ENCODE data around the gene MAGEA8. TPM values are rescaled to one million over a fixed set of nuclear protein-coding genes. Genes with fewer than 3 reads are reported as not detected.
"Not testable (repeated sequence)": the region's sequence is repeated elsewhere in the genome, so short reads cannot be mapped to it uniquely, and the experiment has no call there.

MAGEA8 gene
- total RNA-seq, 2 donors from 2014 or later, result not detected

- DNase-seq (ENCODE audit: low spot score) (no peak), ATAC-seq (ENCODE audit: insufficient number of reproducible peaks, low FRiP score, low read depth) (no peak)
- Histone ChIP-seq H3K9me3 (no peaks in the 10 kb centered on the region), H3K27me3 (replicated peaks; ENCODE audit: insufficient read depth) (no peaks in the 10 kb centered on the region), H3K36me3 (no peaks in the 10 kb centered on the region), H3K27ac (no peak overlapping the region), H3K4me3 (no peak overlapping the region), H3K4me1 (ENCODE audit: control insufficient read depth in 1 of 2, low read depth in 2 of 2) (no peaks in the 10 kb centered on the region)
- TF ChIP-seq, protein P1, sequence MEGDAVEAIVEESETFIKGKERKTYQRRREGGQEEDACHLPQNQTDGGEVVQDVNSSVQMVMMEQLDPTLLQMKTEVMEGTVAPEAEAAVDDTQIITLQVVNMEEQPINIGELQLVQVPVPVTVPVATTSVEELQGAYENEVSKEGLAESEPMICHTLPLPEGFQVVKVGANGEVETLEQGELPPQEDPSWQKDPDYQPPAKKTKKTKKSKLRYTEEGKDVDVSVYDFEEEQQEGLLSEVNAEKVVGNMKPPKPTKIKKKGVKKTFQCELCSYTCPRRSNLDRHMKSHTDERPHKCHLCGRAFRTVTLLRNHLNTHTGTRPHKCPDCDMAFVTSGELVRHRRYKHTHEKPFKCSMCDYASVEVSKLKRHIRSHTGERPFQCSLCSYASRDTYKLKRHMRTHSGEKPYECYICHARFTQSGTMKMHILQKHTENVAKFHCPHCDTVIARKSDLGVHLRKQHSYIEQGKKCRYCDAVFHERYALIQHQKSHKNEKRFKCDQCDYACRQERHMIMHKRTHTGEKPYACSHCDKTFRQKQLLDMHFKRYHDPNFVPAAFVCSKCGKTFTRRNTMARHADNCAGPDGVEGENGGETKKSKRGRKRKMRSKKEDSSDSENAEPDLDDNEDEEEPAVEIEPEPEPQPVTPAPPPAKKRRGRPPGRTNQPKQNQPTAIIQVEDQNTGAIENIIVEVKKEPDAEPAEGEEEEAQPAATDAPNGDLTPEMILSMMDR (IDR thresholded peaks at IDR 0.05), result no peak
These were observed 10.1 kb upstream of the MAGEA8 start for GRCh38 chrX:149870840-149871239.

- TF ChIP-seq, protein P1 (IDR thresholded peaks at IDR 0.05), result no peak
- Histone ChIP-seq H3K27ac (no peak overlapping the region), H3K9me3 (no peaks in the 10 kb centered on the region), H3K27me3 (replicated peaks; ENCODE audit: insufficient read depth) (no peaks in the 10 kb centered on the region), H3K36me3 (no peaks in the 10 kb centered on the region), H3K4me1 (ENCODE audit: control insufficient read depth in 1 of 2, low read depth in 2 of 2) (no peaks in the 10 kb centered on the region), H3K4me3 (no peak overlapping the region)
- no peak for ATAC-seq (ENCODE audit: insufficient number of reproducible peaks, low FRiP score, low read depth)
- no peak for DNase-seq (ENCODE audit: low spot score)
These were observed 9.6 kb upstream of the MAGEA8 start for GRCh38 chrX:149871433-149871832.

GRCh38 chrX:149871940-149872339 lies 9.0 kb upstream of the MAGEA8 start:
- Histone ChIP-seq H3K27ac (no peak overlapping the region), H3K9me3 (no peaks in the 10 kb centered on the region), H3K27me3 (replicated peaks; ENCODE audit: insufficient read depth) (no peaks in the 10 kb centered on the region), H3K4me3 (no peak overlapping the region), H3K36me3 (no peaks in the 10 kb centered on the region), H3K4me1 (ENCODE audit: control insufficient read depth in 1 of 2, low read depth in 2 of 2) (no peaks in the 10 kb centered on the region)
- DNase-seq (ENCODE audit: low spot score), result no peak
- ATAC-seq (ENCODE audit: insufficient number of reproducible peaks, low FRiP score, low read depth), result no peak
- TF ChIP-seq, protein P1 (IDR thresholded peaks at IDR 0.05), result no peak

GRCh38 chrX:149877157-149877556 lies 3.8 kb upstream of the MAGEA8 start:
- ATAC-seq (ENCODE audit: insufficient number of reproducible peaks, low FRiP score, low read depth), result no peak
- TF ChIP-seq, protein P1 (IDR thresholded peaks at IDR 0.05), result no peak

DNA sequence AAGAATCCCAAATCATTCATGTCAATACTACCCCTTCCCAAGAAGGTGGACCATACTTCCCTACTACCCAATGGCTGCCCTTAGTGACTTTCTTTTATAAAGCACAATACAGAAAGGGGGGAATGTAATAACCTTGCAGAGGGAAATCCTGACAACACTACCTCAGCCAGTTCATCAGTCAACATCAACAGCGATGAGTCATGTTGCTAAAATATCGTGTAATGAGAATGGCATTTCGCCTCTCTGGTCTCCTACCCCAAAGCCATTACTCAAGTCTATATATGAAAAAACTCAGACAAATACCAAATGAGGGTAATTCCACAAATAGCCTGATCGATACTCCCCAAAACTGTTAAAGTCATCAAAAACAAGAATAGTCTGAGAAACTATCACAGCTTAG lies 3.3 kb upstream of the MAGEA8 start:
- TF ChIP-seq, protein P1 (IDR thresholded peaks at IDR 0.05), result no peak
- Histone ChIP-seq H3K9me3 (no peaks in the 10 kb centered on the region), H3K27me3 (replicated peaks; ENCODE audit: insufficient read depth) (no peaks in the 10 kb centered on the region), H3K4me3 (no peak overlapping the region), H3K4me1 (ENCODE audit: control insufficient read depth in 1 of 2, low read depth in 2 of 2) (no peaks in the 10 kb centered on the region), H3K36me3 (no peaks in the 10 kb centered on the region), H3K27ac (no peak overlapping the region)
- ATAC-seq (ENCODE audit: insufficient number of reproducible peaks, low FRiP score, low read depth) (no peak), DNase-seq (ENCODE audit: low spot score) (no peak)

More at GRCh38 chrX:149877157-149877556, 3.8 kb upstream of the MAGEA8 start:
- Histone ChIP-seq H3K36me3 (no peaks in the 10 kb centered on the region), H3K9me3 (no peaks in the 10 kb centered on the region), H3K4me1 (ENCODE audit: control insufficient read depth in 1 of 2, low read depth in 2 of 2) (no peaks in the 10 kb centered on the region), H3K4me3 (no peak overlapping the region), H3K27me3 (replicated peaks; ENCODE audit: insufficient read depth) (no peaks in the 10 kb centered on the region), H3K27ac (no peak overlapping the region)
- DNase-seq (ENCODE audit: low spot score), result no peak

- DNase-seq (ENCODE audit: low spot score); ATAC-seq (ENCODE audit: insufficient number of reproducible peaks, low FRiP score, low read depth); H3K36me3 ChIP-seq; H3K4me1 ChIP-seq (ENCODE audit: control insufficient read depth in 1 of 2, low read depth in 2 of 2); H3K27ac ChIP-seq; H3K4me3 ChIP-seq; H3K9me3 ChIP-seq; H3K27me3 ChIP-seq (replicated peaks; ENCODE audit: insufficient read depth): not testable (repeated sequence)
These were observed 9.8 kb downstream of the MAGEA8 start for GRCh38 chrX:149890828-149891227.

Measured in thoracic aorta (tissue), 2 donors.